Measurements from ENCODE around the gene PARP11. TPM values are rescaled to one million over a fixed set of nuclear protein-coding genes. Genes with fewer than 3 reads are reported as not detected.

PARP11 gene, protein sequence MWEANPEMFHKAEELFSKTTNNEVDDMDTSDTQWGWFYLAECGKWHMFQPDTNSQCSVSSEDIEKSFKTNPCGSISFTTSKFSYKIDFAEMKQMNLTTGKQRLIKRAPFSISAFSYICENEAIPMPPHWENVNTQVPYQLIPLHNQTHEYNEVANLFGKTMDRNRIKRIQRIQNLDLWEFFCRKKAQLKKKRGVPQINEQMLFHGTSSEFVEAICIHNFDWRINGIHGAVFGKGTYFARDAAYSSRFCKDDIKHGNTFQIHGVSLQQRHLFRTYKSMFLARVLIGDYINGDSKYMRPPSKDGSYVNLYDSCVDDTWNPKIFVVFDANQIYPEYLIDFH
- total RNA-seq (10 to 100 TPM; 21.5 to 37.4 (median 35.1) TPM), polyA plus RNA-seq (10 to 100 TPM in 1 of 2 donors, 1 to 10 TPM in 1; 7.2 to 10.6 TPM), total RNA-seq (27.2 reads per million, percentile 57 among the genes with 10 or more reads in this experiment)

GRCh38 chr12:3872800-3873636 lies at the start of gene PARP11:
PARP11 (minus strand) TSS chr12:3873399; CDS start chr12:3873229, 170 bp downstream.
- H3K9me3 Mint-ChIP-seq, result peaks cover 0 to 8% (median 0%) of the 10 kb centered on the region in 11 donors
- no peaks in the 10 kb centered on the region for H3K27me3 ChIP-seq (ENCODE audit: control insufficient read depth in 2 of 2, insufficient read depth in 2 of 2, low read length in 2 of 2)
- peak within 1 kb of the TSS; percentile 93 for H3K4me3 ChIP-seq (ENCODE audit: low read length)
- H3K36me3 ChIP-seq (ENCODE audit: control insufficient read depth in 2 of 3, insufficient read depth in 3 of 3, low read length in 3 of 3), result no peaks in the 10 kb centered on the region
- ChIA-PET CTCF (interaction anchor here (1.1 to 1.6 kb wide), 2 partner anchors 12 to 400 kb away, joined by 3 to 12 read pairs; partner anchors contain the start of gene CCND2), POLR2A (interaction anchor here (0.6 to 1.7 kb wide), 20 partner anchors 10 to 433 kb away, joined by 3 to 9 read pairs (median 4); partner anchors contain the start of genes CCND2 and CRACR2A)
- peak; percentile 93 to 98 (median 96) for DNase-seq
- H3K9me3 ChIP-seq (ENCODE audit: control insufficient read depth in 2 of 3, low read length in 3 of 3), result no peaks in the 10 kb centered on the region
- H3K4me1 Mint-ChIP-seq, result peaks cover 31 to 58% (median 55%) of the 10 kb centered on the region in 7 donors
- peak within 1 kb of the TSS; percentile 95 to 99 (median 98) for H3K27ac Mint-ChIP-seq
- intact Hi-C loops (cut with micrococcal nuclease), result loop anchor here (1.0 to 5.0 kb wide), 12 partner anchors 120 to 1060 kb away; partner anchors contain the start of genes RAD51AP1 (in 2 of the 2), AKAP3 (in 1 of the 2), CRACR2A (in 1 of the 2) and ITFG2 (in 1 of the 2)
- peaks cover 0 to 35% (median 4%) of the 10 kb centered on the region in 5 donors for H3K36me3 Mint-ChIP-seq
- H3K27ac ChIP-seq (ENCODE audit: low read depth, low read length), result peak within 1 kb of the TSS; percentile 96
- peaks cover 23 to 32% of the 10 kb centered on the region in 2 donors for H3K4me1 ChIP-seq (ENCODE audit: control insufficient read depth in 2 of 2, insufficient read depth in 2 of 2, low read length in 2 of 2)
- ATAC-seq, result peak; percentile 98
- peak within 1 kb of the TSS; percentile 90 to 99 (median 94) for H3K4me3 Mint-ChIP-seq
- H3K27me3 Mint-ChIP-seq, result peaks cover 0 to 6% (median 0%) of the 10 kb centered on the region in 5 donors

DNA sequence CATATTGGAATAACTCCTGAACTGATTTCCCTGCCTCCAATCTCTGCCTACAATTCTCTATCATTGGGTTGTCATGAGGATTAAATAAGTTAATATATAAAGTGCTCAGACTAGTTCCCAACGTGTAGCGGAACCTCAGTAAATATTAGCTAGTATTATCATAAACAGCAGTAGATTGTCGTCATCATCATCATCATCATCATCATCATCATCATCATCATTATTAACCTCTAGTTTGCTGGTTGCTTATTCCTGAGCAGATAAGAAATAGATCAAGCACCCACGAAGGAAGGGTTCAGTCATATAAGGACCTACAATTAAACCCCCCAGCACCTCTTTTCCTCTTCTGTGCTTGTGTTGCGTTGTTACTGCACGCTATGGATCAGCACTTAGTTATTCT lies 48.8 kb upstream of the PARP11 start:
- Histone ChIP-seq H3K27ac (ENCODE audit: low read depth, low read length) (no peak overlapping the region), H3K4me3 (ENCODE audit: low read length) (no peak overlapping the region), H3K9me3 (ENCODE audit: control insufficient read depth in 2 of 3, low read length in 3 of 3) (no peaks in the 10 kb centered on the region), H3K4me1 (ENCODE audit: control insufficient read depth in 2 of 2, insufficient read depth in 2 of 2, low read length in 2 of 2) (peaks cover 0 to 27% of the 10 kb centered on the region in 2 donors), H3K27me3 (ENCODE audit: control insufficient read depth in 2 of 2, insufficient read depth in 2 of 2, low read length in 2 of 2) (no peaks in the 10 kb centered on the region), H3K36me3 (ENCODE audit: control insufficient read depth in 2 of 3, insufficient read depth in 3 of 3, low read length in 3 of 3) (no peaks in the 10 kb centered on the region)
- Mint-ChIP-seq H3K36me3 (peaks cover 0 to 14% (median 4%) of the 10 kb centered on the region in 5 donors), H3K9me3 (peaks cover 0 to 8% (median 0%) of the 10 kb centered on the region in 11 donors), H3K4me1 (peaks cover 6 to 47% (median 42%) of the 10 kb centered on the region in 7 donors), H3K27me3 (peaks cover 0 to 12% (median 0%) of the 10 kb centered on the region in 5 donors), H3K4me3 (no peak overlapping the region), H3K27ac (peak overlapping the region in 3 of 9 donors; percentile 7 to 72 (median 53))
- DNase-seq (no peak), ATAC-seq (no peak)
- ChIA-PET POLR2A (interaction anchor here (1.0 kb wide), 2 partner anchors 10 to 42 kb away, joined by 3 read pairs; no protein-coding TSS in a partner anchor), CTCF (no interaction called here)
- intact Hi-C loops (cut with micrococcal nuclease), result no loop called here

DNA sequence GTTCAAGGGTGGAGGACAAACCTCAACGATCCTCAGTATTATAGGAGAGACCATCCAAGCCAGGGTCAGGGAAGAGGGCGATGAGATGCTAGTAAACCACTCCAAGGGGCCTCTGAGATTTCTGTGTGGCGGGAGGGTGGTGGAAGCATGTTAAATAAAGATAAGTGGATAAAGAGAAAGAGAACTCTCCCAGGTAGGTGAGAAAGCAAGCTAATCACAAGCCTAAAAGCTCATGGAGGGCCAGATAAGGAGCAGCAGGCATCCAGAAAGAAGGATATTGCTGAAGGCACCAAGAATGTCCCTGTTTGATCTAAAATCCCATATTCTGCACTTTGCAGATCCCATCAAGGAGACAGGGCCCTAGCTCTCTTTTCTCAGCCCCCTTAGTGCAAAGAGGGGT lies 48.3 kb upstream of the PARP11 start:
- CTCF ChIA-PET, result interaction anchor here (0.7 kb wide), 1 partner anchor 45 kb away, joined by 3 read pairs; no protein-coding TSS in a partner anchor
- intact Hi-C loops (cut with micrococcal nuclease), result loop anchor here in 1 of 2 donors (2.0 kb wide), 1 partner anchor 17 kb away; no protein-coding TSS in a partner anchor

DNA sequence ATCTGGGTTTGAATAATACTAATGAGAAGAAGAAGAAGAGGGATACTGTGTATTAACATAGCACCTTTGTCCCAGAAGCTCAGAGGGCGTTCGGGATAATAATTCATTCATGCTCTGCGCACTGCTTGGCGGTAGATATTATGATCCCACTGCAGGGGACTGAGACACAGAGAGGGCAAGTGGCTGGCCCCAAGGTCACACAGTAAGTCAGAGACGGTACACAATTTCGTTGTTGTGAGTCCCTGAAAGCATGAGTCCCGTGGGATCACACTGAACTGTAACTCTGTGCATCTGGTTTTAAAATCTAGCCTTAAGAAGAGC lies 47.9 kb upstream of the PARP11 start:
- intact Hi-C loops (cut with micrococcal nuclease), result loop anchor here in 1 of 2 donors (2.0 kb wide), 1 partner anchor 16 kb away; no protein-coding TSS in a partner anchor
- Mint-ChIP-seq H3K4me3 (no peak overlapping the region), H3K36me3 (peaks cover 0 to 14% (median under 1%) of the 10 kb centered on the region in 5 donors), H3K9me3 (peaks cover 0 to 4% (median 0%) of the 10 kb centered on the region in 11 donors), H3K27me3 (peaks cover 0 to 18% (median 0%) of the 10 kb centered on the region in 5 donors), H3K27ac (no peak overlapping the region), H3K4me1 (peaks cover 6 to 51% (median 43%) of the 10 kb centered on the region in 7 donors)
- ATAC-seq (no peak), DNase-seq (no peak)
- Histone ChIP-seq H3K27me3 (ENCODE audit: control insufficient read depth in 2 of 2, insufficient read depth in 2 of 2, low read length in 2 of 2) (no peaks in the 10 kb centered on the region), H3K9me3 (ENCODE audit: control insufficient read depth in 2 of 3, low read length in 3 of 3) (no peaks in the 10 kb centered on the region), H3K4me3 (ENCODE audit: low read length) (no peak overlapping the region), H3K27ac (ENCODE audit: low read depth, low read length) (no peak overlapping the region), H3K4me1 (ENCODE audit: control insufficient read depth in 2 of 2, insufficient read depth in 2 of 2, low read length in 2 of 2) (peaks cover 0 to 26% of the 10 kb centered on the region in 2 donors), H3K36me3 (ENCODE audit: control insufficient read depth in 2 of 3, insufficient read depth in 3 of 3, low read length in 3 of 3) (no peaks in the 10 kb centered on the region)
- ChIA-PET CTCF (interaction anchor here (0.7 kb wide), 1 partner anchor 45 kb away, joined by 3 read pairs; no protein-coding TSS in a partner anchor), POLR2A (interaction anchor here (0.5 to 1.2 kb wide), 3 partner anchors 16 to 73 kb away, joined by 3 read pairs; no protein-coding TSS in a partner anchor)

More for the DNA sequence above, 48.3 kb upstream of the PARP11 start:
- H3K27ac ChIP-seq (ENCODE audit: low read depth, low read length), result no peak overlapping the region
- H3K27me3 Mint-ChIP-seq, result peaks cover 0 to 15% (median 0%) of the 10 kb centered on the region in 5 donors
- H3K9me3 Mint-ChIP-seq, result peaks cover 0 to 8% (median 0%) of the 10 kb centered on the region in 11 donors
- DNase-seq, result no peak
- H3K36me3 ChIP-seq (ENCODE audit: control insufficient read depth in 2 of 3, insufficient read depth in 3 of 3, low read length in 3 of 3), result no peaks in the 10 kb centered on the region
- H3K4me1 Mint-ChIP-seq, result peaks cover 6 to 51% (median 47%) of the 10 kb centered on the region in 7 donors
- no peak overlapping the region for H3K27ac Mint-ChIP-seq
- peaks cover 0 to 14% (median 4%) of the 10 kb centered on the region in 5 donors for H3K36me3 Mint-ChIP-seq
- POLR2A ChIA-PET, result interaction anchor here (0.5 to 1.2 kb wide), 3 partner anchors 9 to 72 kb away, joined by 3 read pairs; no protein-coding TSS in a partner anchor
- no peaks in the 10 kb centered on the region for H3K27me3 ChIP-seq (ENCODE audit: control insufficient read depth in 2 of 2, insufficient read depth in 2 of 2, low read length in 2 of 2)
- no peaks in the 10 kb centered on the region for H3K9me3 ChIP-seq (ENCODE audit: control insufficient read depth in 2 of 3, low read length in 3 of 3)
- H3K4me3 ChIP-seq (ENCODE audit: low read length), result no peak overlapping the region
- no peak overlapping the region for H3K4me3 Mint-ChIP-seq
- peaks cover 0 to 27% of the 10 kb centered on the region in 2 donors for H3K4me1 ChIP-seq (ENCODE audit: control insufficient read depth in 2 of 2, insufficient read depth in 2 of 2, low read length in 2 of 2)
- ATAC-seq, result no peak

DNA sequence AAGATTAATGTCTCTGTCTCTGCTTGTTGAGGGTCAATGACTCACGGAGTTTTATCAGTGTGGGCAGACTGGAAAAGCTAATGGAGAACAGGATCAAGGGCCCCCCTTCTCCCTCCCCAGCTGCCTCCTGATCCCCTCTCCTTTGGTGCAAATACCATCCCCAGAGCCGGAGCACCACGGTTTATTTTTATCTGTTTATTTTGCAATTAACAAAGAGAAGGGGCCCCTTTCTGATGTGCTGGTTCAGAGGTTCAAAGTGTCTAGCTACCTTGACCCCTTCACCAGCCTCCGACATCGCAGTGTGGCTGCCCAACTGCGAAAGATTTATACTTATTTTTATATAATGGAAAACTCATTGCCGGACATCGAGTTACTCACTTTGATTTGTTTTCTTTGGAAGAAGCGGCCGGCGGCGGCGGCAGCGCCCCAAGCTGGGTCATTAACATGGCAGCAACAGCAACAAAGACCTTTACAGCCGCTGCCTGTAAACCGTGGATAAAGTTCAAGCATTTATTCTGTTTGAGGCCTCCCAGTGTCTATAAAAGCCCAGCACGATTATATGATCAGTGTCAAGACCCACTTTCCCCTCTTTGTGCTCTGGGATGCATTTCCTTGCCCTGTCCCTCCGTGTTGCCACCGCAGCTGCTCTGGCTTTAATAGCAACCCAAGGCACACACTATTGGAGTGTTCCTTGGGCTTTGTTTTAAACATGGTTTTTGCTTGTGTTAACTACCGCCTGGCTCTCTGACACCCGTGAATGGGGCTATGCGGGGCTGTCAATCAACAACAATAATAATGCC lies 47.4 kb upstream of the PARP11 start:
- Histone ChIP-seq H3K4me3 (ENCODE audit: low read length) (no peak overlapping the region), H3K36me3 (ENCODE audit: control insufficient read depth in 2 of 3, insufficient read depth in 3 of 3, low read length in 3 of 3) (no peaks in the 10 kb centered on the region), H3K4me1 (ENCODE audit: control insufficient read depth in 2 of 2, insufficient read depth in 2 of 2, low read length in 2 of 2) (peaks cover 0 to 21% of the 10 kb centered on the region in 2 donors), H3K9me3 (ENCODE audit: control insufficient read depth in 2 of 3, low read length in 3 of 3) (no peaks in the 10 kb centered on the region), H3K27ac (ENCODE audit: low read depth, low read length) (no peak overlapping the region), H3K27me3 (ENCODE audit: control insufficient read depth in 2 of 2, insufficient read depth in 2 of 2, low read length in 2 of 2) (no peaks in the 10 kb centered on the region)
- Mint-ChIP-seq H3K4me3 (no peak overlapping the region), H3K9me3 (no peaks in the 10 kb centered on the region), H3K4me1 (peaks cover 6 to 51% (median 43%) of the 10 kb centered on the region in 7 donors), H3K27me3 (peaks cover 0 to 18% (median 0%) of the 10 kb centered on the region in 5 donors), H3K27ac (no peak overlapping the region), H3K36me3 (peaks cover 0 to 10% (median 0%) of the 10 kb centered on the region in 5 donors)
- POLR2A ChIA-PET, result interaction anchor here (0.7 to 1.2 kb wide), 3 partner anchors 14 to 41 kb away, joined by 3 to 5 read pairs (median 3); no protein-coding TSS in a partner anchor
- ATAC-seq (no peak), DNase-seq (no peak)
- CTCF ChIA-PET, result interaction anchor here (0.7 to 0.9 kb wide), 2 partner anchors 36 to 44 kb away, joined by 3 read pairs; no protein-coding TSS in a partner anchor
- intact Hi-C loops (cut with micrococcal nuclease), result loop anchor here in 1 of 2 donors (2.0 kb wide), 1 partner anchor 16 kb away; no protein-coding TSS in a partner anchor

Data from naive thymus-derived CD4-positive, alpha-beta T cell (primary cell).